Osteocyte (in vitro differentiated cells): ENCODE results near the gene FNBP1. TPM values are rescaled to one million over a fixed set of nuclear protein-coding genes. Genes with fewer than 3 reads are reported as not detected.

ENCODE experiments used
- DNase-seq: peaks from one replicate; pipeline ENCODE4 v3.0.0; 2021; ENCODE audit warnings: mixed read lengths; ENCODE audit not compliant: unreplicated experiment; ENCODE audit errors: extremely low spot score
- H3K27ac Mint-ChIP-seq: one replicate; pipeline ENCODE4 v1.8.0; 2021; ENCODE audit warnings: mild to moderate bottlenecking, mixed read lengths; ENCODE audit not compliant: unreplicated experiment
- H3K27me3 Mint-ChIP-seq: one replicate; pipeline ENCODE4 v1.8.0; 2021; ENCODE audit warnings: mixed read lengths; ENCODE audit not compliant: unreplicated experiment
- H3K36me3 Mint-ChIP-seq: one replicate; pipeline ENCODE4 v1.8.0; 2021; ENCODE audit warnings: mixed read lengths; ENCODE audit not compliant: unreplicated experiment
- H3K4me1 Mint-ChIP-seq: one replicate; pipeline ENCODE4 v1.8.0; 2021; ENCODE audit warnings: mixed read lengths; ENCODE audit not compliant: unreplicated experiment
- H3K4me3 Mint-ChIP-seq: one replicate; pipeline ENCODE4 v1.8.0; 2021; ENCODE audit warnings: mild to moderate bottlenecking, moderate library complexity, mixed read lengths; ENCODE audit not compliant: unreplicated experiment
- H3K9me3 Mint-ChIP-seq: one replicate; pipeline ENCODE4 v1.8.0; 2021; ENCODE audit warnings: mixed read lengths; ENCODE audit not compliant: unreplicated experiment
- CTCF ChIP-seq: fragments of 200-600 bp; sonication (generic); IDR thresholded peaks from 2 replicates; pipeline ENCODE4 v1.5.0; 2021; ENCODE audit warnings: antibody characterized with exemption, mild to moderate bottlenecking, moderate library complexity
- total RNA-seq: library from RNA; stranded (reverse); gene quantifications from 2 replicates; pipeline ENCODE4 v1.2.1, GENCODE V29; 2021

FNBP1 gene
- total RNA-seq, 1 donor from 2014 or later: 62.2 TPM

DNA sequence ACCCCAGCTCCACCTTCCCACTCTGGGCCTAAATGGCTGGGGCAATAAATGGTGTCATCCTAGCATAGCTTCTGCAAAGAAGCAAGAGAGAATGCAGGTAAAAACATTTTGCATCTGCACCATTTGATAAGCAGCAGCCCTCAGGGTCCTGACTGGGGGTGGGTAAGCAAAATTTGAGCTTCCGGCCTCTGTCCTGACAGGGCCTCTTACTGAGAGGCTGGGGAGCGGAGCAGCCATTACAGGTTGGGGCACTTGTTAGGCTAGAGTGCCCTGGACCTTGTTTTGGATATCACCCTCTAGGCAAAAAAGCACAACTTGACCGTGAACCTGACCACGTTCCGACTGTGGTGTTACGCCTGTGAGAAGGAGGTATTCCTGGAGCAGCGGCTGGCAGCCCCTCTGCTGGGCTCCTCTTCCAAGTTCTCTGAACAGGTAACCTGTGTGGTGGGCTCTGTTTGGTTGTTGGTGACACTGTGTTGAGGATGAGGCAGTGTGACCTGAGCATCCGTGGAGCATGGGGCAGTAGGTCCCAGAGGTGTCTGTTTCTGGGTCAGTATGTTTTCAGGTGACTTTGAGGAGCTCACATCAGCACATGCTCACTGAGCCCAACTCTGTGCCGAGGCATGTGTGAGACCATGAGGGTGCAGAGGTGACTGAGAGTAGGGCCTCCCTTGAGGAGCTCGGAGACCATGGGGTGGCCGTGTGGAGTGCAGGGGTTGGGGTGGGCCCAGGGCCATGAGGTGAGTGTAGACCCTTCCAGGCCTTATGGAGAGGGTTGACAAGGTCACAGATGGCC, 184.6 kb downstream of the FNBP1 start:
- no peak for DNase-seq
- no peaks in the 10 kb centered on the region for H3K9me3 Mint-ChIP-seq
- no peaks in the 10 kb centered on the region for H3K27me3 Mint-ChIP-seq
- peaks cover 10% of the 10 kb centered on the region for H3K4me1 Mint-ChIP-seq
- no peak for TF ChIP-seq CTCF
- peaks cover 47% of the 10 kb centered on the region for H3K36me3 Mint-ChIP-seq
- H3K4me3 Mint-ChIP-seq: no peak overlapping the region
- H3K27ac Mint-ChIP-seq: no peak overlapping the region

GRCh38 chr9:129857207-129857606, 185.8 kb downstream of the FNBP1 start:
- DNase-seq: no peak
- Mint-ChIP-seq H3K4me3 (no peak overlapping the region), H3K27me3 (no peaks in the 10 kb centered on the region), H3K4me1 (peaks cover 6% of the 10 kb centered on the region), H3K9me3 (no peaks in the 10 kb centered on the region), H3K36me3 (peaks cover 51% of the 10 kb centered on the region), H3K27ac (no peak overlapping the region)
- TF ChIP-seq CTCF: no peak

DNA sequence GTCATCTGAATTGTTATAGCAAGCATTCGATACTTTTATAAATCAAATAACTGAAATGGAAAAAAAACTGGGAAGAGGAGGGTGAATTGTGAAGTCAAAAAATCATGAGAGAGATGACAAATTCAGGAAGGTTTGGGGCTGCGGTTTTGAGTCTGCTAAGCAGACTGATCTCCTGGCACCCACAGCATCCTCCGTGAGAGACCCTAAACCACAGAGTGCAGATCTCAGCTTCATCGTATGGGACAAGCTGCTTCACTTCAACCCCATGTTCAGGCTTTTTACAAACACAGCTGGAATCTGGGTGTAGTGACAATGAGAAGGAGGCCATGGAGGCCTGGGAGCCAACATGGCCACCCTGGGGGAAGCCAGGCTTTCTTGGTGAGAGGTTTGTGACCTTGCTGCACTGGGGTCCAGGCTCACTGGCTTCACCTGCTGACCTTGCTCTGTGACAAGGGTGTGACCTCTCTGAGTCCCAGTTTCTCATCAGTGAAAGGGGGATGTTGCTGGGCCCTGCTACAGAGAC, 188.3 kb downstream of the FNBP1 start:
- no peak overlapping the region for H3K27ac Mint-ChIP-seq
- no peaks in the 10 kb centered on the region for H3K9me3 Mint-ChIP-seq
- H3K4me1 Mint-ChIP-seq: peaks cover 11% of the 10 kb centered on the region
- DNase-seq: no peak
- peaks cover 54% of the 10 kb centered on the region for H3K36me3 Mint-ChIP-seq
- no peaks in the 10 kb centered on the region for H3K27me3 Mint-ChIP-seq
- H3K4me3 Mint-ChIP-seq: no peak overlapping the region
- TF ChIP-seq CTCF: no peak

GRCh38 chr9:129853614-129854013, 189.4 kb downstream of the FNBP1 start:
- H3K36me3 Mint-ChIP-seq: peaks cover 52% of the 10 kb centered on the region
- H3K4me1 Mint-ChIP-seq: peaks cover 11% of the 10 kb centered on the region
- no peaks in the 10 kb centered on the region for H3K9me3 Mint-ChIP-seq
- no peak overlapping the region for H3K27ac Mint-ChIP-seq
- H3K4me3 Mint-ChIP-seq: no peak overlapping the region
- TF ChIP-seq CTCF: no peak
- no peak for DNase-seq
- H3K27me3 Mint-ChIP-seq: no peaks in the 10 kb centered on the region

- DNase-seq: no peak
- Mint-ChIP-seq H3K4me3 (no peak overlapping the region), H3K36me3 (peaks cover 47% of the 10 kb centered on the region), H3K9me3 (no peaks in the 10 kb centered on the region), H3K27me3 (no peaks in the 10 kb centered on the region), H3K4me1 (peaks cover 13% of the 10 kb centered on the region), H3K27ac (no peak overlapping the region)
- TF ChIP-seq CTCF: no peak
Measured at GRCh38 chr9:129852579-129852978, 190.4 kb downstream of the FNBP1 start.
